SK-N-SH (cell line): ENCODE results near the gene EVI2A. TPM values are rescaled to one million over a fixed set of nuclear protein-coding genes. Genes with fewer than 3 reads are reported as not detected.

Experiments used
- EP300 ChIP-seq, 2 experiments: IDR thresholded peaks; 2 replicates each; pipeline versions ENCODE4 v1.4.0 to v1.6.1; 2012; ENCODE audit warnings: borderline replicate concordance in 1 of 2, low read depth in 1 of 2, low read length in 1 of 2
- EZH2phosphoT487 ChIP-seq: fragments of 200-600 bp; sonication (generic); IDR thresholded peaks from 2 replicates; pipeline ENCODE4 v1.6.1; 2017; ENCODE audit warnings: low read depth, mixed run types, mild to moderate bottlenecking, antibody characterized with exemption, moderate library complexity, borderline replicate concordance
- FOSL2 ChIP-seq: IDR thresholded peaks from 2 replicates; pipeline ENCODE4 v1.4.0; 2012; ENCODE audit warnings: low read depth, mild to moderate bottlenecking, moderate library complexity, borderline replicate concordance
- FOXJ3 ChIP-seq: sonication (generic); formaldehyde crosslinking; IDR thresholded peaks from 2 replicates; pipeline ENCODE4 v1.5.1; 2020; ENCODE audit warnings: mild to moderate bottlenecking, missing genetic modification reagents
- FOXM1 ChIP-seq: IDR thresholded peaks from 2 replicates; pipeline ENCODE4 v1.4.0; 2012; ENCODE audit warnings: low read depth, mild to moderate bottlenecking
- JUND ChIP-seq: IDR thresholded peaks from 2 replicates; pipeline ENCODE4 v1.4.0; 2012
- MAX ChIP-seq: IDR thresholded peaks from 2 replicates; pipeline ENCODE4 v1.4.0; 2012; ENCODE audit warnings: low read depth
- PBX3 ChIP-seq: IDR thresholded peaks from 2 replicates; pipeline ENCODE4; 2012
- POLR2AphosphoS5 ChIP-seq: IDR thresholded peaks from 2 replicates; pipeline ENCODE4 v1.6.1; 2012; ENCODE audit warnings: low read depth, low read length
- RAD21 ChIP-seq: IDR thresholded peaks from 2 replicates; pipeline ENCODE4 v1.6.1; 2012; ENCODE audit warnings: mild to moderate bottlenecking, low read length
- RCOR1 ChIP-seq: fragments of 150-350 bp; IDR thresholded peaks from 2 replicates; pipeline ENCODE4 v1.6.1; 2017; ENCODE audit warnings: antibody characterized with exemption, low read length
- REST ChIP-seq: IDR thresholded peaks from 2 replicates; pipeline ENCODE4 v1.6.1; 2012; ENCODE audit warnings: mild to moderate bottlenecking, low read depth, low read length, moderate library complexity
- SIN3A ChIP-seq: IDR thresholded peaks from 2 replicates; pipeline ENCODE4 v1.6.1; 2012; ENCODE audit warnings: low read depth, mild to moderate bottlenecking, low read length, moderate library complexity, borderline replicate concordance
- TAF1 ChIP-seq: IDR thresholded peaks from 2 replicates; pipeline ENCODE4 v1.6.1; 2012; ENCODE audit warnings: low read depth, mild to moderate bottlenecking, low read length, moderate library complexity, borderline replicate concordance
- TCF12 ChIP-seq: IDR thresholded peaks from 2 replicates; pipeline ENCODE4 v1.4.0; 2012
- YY1 ChIP-seq: IDR thresholded peaks from 2 replicates; pipeline ENCODE4 v1.4.0; 2012; ENCODE audit warnings: low read depth, mild to moderate bottlenecking
- ZBTB33 ChIP-seq: IDR thresholded peaks from 2 replicates; pipeline ENCODE4 v1.4.0; 2012; ENCODE audit warnings: low read depth, borderline replicate concordance
- polyA plus RNA-seq, 3 experiments: library from polyadenylated mRNA; depleted of rRNA; stranded (reverse); fragments of >200 nt; gene quantifications; 2 replicates each; pipeline ENCODE4 v1.2.3, GENCODE V29; 2012

EVI2A gene
- polyA plus RNA-seq, 1 of the 3 experiments (the other 2 are of a cell fraction) = 1.3 TPM

- TF ChIP-seq MAX (peak; percentile 90), ZBTB33 (peak; percentile 83), RCOR1 (no peak), FOXM1 (peak; percentile 88), JUND (peak; percentile 97), FOSL2 (peak; percentile 92), SIN3A (peak; percentile 87), YY1 (peak; percentile 56; the same call in 1 of the 2 replicates), POLR2AphosphoS5 (peak; percentile 82; the same call in 1 of the 2 replicates), REST (peak; percentile 85), RAD21 (peak; percentile 2; the same call in 1 of the 2 replicates), FOXJ3 (CRISPR knock-in tag) (no peak), EZH2phosphoT487 (no peak), TCF12 (peak; percentile 95), EP300 (IDR thresholded peaks at IDR 0.05; ENCODE audit: borderline replicate concordance in 1 of 2, low read depth in 1 of 2, low read length in 1 of 2) (peak in 1 of 2 experiments; percentile 98; a peak in 2 of 4 replicates), PBX3 (peak; percentile 79; the same call in 1 of the 2 replicates), TAF1 (peak; percentile 62; the same call in 1 of the 2 replicates)
Measured at GRCh38 chr17:31269578-31269983, 51.8 kb downstream of the EVI2A start (continued).
